Heart left ventricle (tissue), 16 donors: ENCODE measurements around the gene WDR88. TPM values are rescaled to one million over a fixed set of nuclear protein-coding genes. Genes with fewer than 3 reads are reported as not detected.
"Not testable (repeated sequence)": the region's sequence is repeated elsewhere in the genome, so short reads cannot be mapped to it uniquely, and the experiment has no call there.

Experiments
- ATAC-seq, 4 donors: fragments of 200-7000 bp; cut with Tn5 transposase; one replicate each; pipeline ENCODE4 v1.9.1; 2020 to 2022; ENCODE audit warnings: moderate library complexity in 4 of 4, mild to moderate bottlenecking in 3 of 4, moderate number of reproducible peaks in 1 of 4
- DNase-seq, 5 donors: peaks; one replicate each; pipeline ENCODE4 v3.0.0-alpha.2; 2020
- H3K27ac ChIP-seq, 12 donors: fragments of 200-600 bp; sonication (generic) in 4 of 12; one replicate each; pipeline versions ENCODE4 v1.5.0 to v1.8.0; 2016 to 2022; ENCODE audit warnings: mild to moderate bottlenecking in 2 of 12
- H3K27me3 ChIP-seq, 9 donors: fragments of 200-600 bp; sonication (generic) in 2 of 9; one replicate each; pipeline versions ENCODE4 v1.5.1 to v1.8.0; 2016 to 2022; ENCODE audit warnings: mild to moderate bottlenecking in 3 of 9
- H3K36me3 ChIP-seq, 9 donors: fragments of 200-600 bp; sonication (generic) in 2 of 9; one replicate each; pipeline versions ENCODE4 v1.5.0 to v1.8.0; 2018 to 2022; ENCODE audit warnings: mild to moderate bottlenecking in 2 of 9
- H3K4me1 ChIP-seq, 12 donors: fragments of 200-600 bp; sonication (generic) in 4 of 12; one replicate each; pipeline versions ENCODE4 v1.5.0 to v1.8.0; 2016 to 2022; ENCODE audit warnings: mild to moderate bottlenecking in 3 of 12
- H3K4me3 ChIP-seq, 12 donors: fragments of 200-600 bp; sonication (generic) in 4 of 12; one replicate each; pipeline versions ENCODE4 v1.5.0 to v1.8.0; 2017 to 2022; ENCODE audit warnings: mild to moderate bottlenecking in 9 of 12, moderate library complexity in 4 of 12
- H3K9me3 ChIP-seq, 12 donors: fragments of 200-600 bp; sonication (generic) in 4 of 12; one replicate each; pipeline versions ENCODE4 v1.5.0 to v1.8.0; 2016 to 2022; ENCODE audit warnings: mild to moderate bottlenecking in 1 of 12
- CTCF ChIP-seq, 12 donors: fragments of 200-600 bp; sonication (generic) in 4 of 12; IDR thresholded peaks; one replicate each; pipeline versions ENCODE4 v1.5.0 to v1.8.0; 2018 to 2022; ENCODE audit warnings: antibody characterized with exemption in 12 of 12, mild to moderate bottlenecking in 5 of 12
- POLR2A ChIP-seq, 2 donors: fragments of 450-650 bp; IDR thresholded peaks; one replicate each; pipeline ENCODE4 v1.6.1; 2017; ENCODE audit warnings: antibody characterized with exemption in 2 of 2, mild to moderate bottlenecking in 2 of 2, moderate library complexity in 2 of 2
- WGBS, 4 donors: extraction: QIAGEN DNeasy Blood & Tissue Kit in 2 of 4; methylation state at CpG; one replicate each; pipeline versions ENCODE4 v1.1.5 to v1.1.7; 2013 to 2018; 5-methylcytosine and 5-hydroxymethylcytosine counted together
- intact Hi-C, 10 donors: fragments of 100-400 bp; cut with DNase I; formaldehyde crosslinking; loops; one replicate each; pipeline versions ENCODE4 v1.11.1 to v1.14.2; 2022
- polyA plus RNA-seq, 2 donors: library from polyadenylated mRNA; stranded (reverse); fragments of 200-250 nt; gene quantifications; one replicate each; pipeline ENCODE4 v1.2.3, GENCODE V29; 2013
- total RNA-seq, 9 donors: library from RNA; depleted of rRNA in 2 of 9; stranded (reverse); fragments of >200 nt in 2 of 9; fragmentation: NEBNext Ultra II Directional in 3 of 9; extraction: Animal tissue kit (Norgen Biotek cat#: 25700) in 3 of 9; gene quantifications; one replicate each; pipeline versions ENCODE4 v1.1.0 to v1.2.4, GENCODE V29; 2016 to 2023
- donor health status: ischemic (EF 13 %, LVEDD 7.1; RV severe dilation, severe dysfunction).
- donor health status: healthy with polysubstance abuse.
- donor health status: DM: no; HTN: yes; CAD: no.
- donor health status: DM: no; HTN: no; CAD: no.
- donor health status: ischemic (EF 25% LVEDD 6.9; RV normal size, moderate dysfunction).
- donor health status: ischemic (EF 25% LVEDD 5.7; RV mildly dilated, moderate dysfunction).
- donor health status: healthy.
- donor health status: DM: yes; HTN: yes; CAD: no.
- donor health status: ischemic (EF 35%, LVEDD 5.7; RV mildly dilated, moderate dysfunction).
- donor health status: nonischemic (EF 11% LVEDD 7.7; RV severe dilation, severe dysfunction).
- donor health status: DM: yes; HTN: yes; CAD: no.
- donor health status: PGD.
- donor health status: ischemic (EF 29% LVEDD 5.4; RV normal size, mild dysfunction).
- donor health status: nonischemic (EF 23%, LVEDD 6.1; RV moderate dilation, normal function).

The WDR88 gene
- total and polyA plus RNA-seq, 11 donors = 0.16 TPM; not detected in 10

GRCh38 chr19:33159893-33160292 is 28.0 kb downstream of the WDR88 start:
- intact Hi-C loops = no loop called here
- WGBS, 4 donors = 89 to 95% (median 93%) methylated on average over 8 of the region's 8 CpGs
- H3K27me3 ChIP-seq = no peaks in the 10 kb centered on the region
- H3K4me1 ChIP-seq = peaks cover 0 to 9% (median 0%) of the 10 kb centered on the region in 12 donors
- H3K4me3 ChIP-seq = no peak overlapping the region
- no peaks in the 10 kb centered on the region for H3K9me3 ChIP-seq
- TF ChIP-seq CTCF (IDR thresholded peaks at IDR 0.05) = no peak
- no peak for TF ChIP-seq POLR2A (IDR thresholded peaks at IDR 0.05)
- no peaks in the 10 kb centered on the region for H3K36me3 ChIP-seq
- peak overlapping the region in 1 of 12 donors; percentile 35 for H3K27ac ChIP-seq
- no peak for DNase-seq
- ATAC-seq = no peak

- H3K27ac ChIP-seq = no peak overlapping the region
- WGBS, 4 donors = 66 to 86% (median 80%) methylated on average over 3 to 4 of the region's 4 CpGs
- DNase-seq = no peak
- H3K4me3 ChIP-seq = no peak overlapping the region
- H3K36me3 ChIP-seq = no peaks in the 10 kb centered on the region
- no peaks in the 10 kb centered on the region for H3K27me3 ChIP-seq
- H3K4me1 ChIP-seq = peaks cover 0 to 9% (median 0%) of the 10 kb centered on the region in 12 donors
- ATAC-seq = no peak
- no peaks in the 10 kb centered on the region for H3K9me3 ChIP-seq
- TF ChIP-seq CTCF (IDR thresholded peaks at IDR 0.05) (no peak), POLR2A (IDR thresholded peaks at IDR 0.05) (no peak)
- intact Hi-C loops = no loop called here
Measured at GRCh38 chr19:33161201-33161600, 29.3 kb downstream of the WDR88 start.

- TF ChIP-seq CTCF (IDR thresholded peaks at IDR 0.05) = no peak
- no peak for TF ChIP-seq POLR2A (IDR thresholded peaks at IDR 0.05)
- Histone ChIP-seq H3K36me3 (no peaks in the 10 kb centered on the region), H3K4me3 (no peak overlapping the region), H3K4me1 (peaks cover 0 to 9% (median 0%) of the 10 kb centered on the region in 12 donors), H3K27me3 (no peaks in the 10 kb centered on the region), H3K9me3 (peaks cover 0 to 14% (median 0%) of the 10 kb centered on the region in 12 donors), H3K27ac (no peak overlapping the region)
- 85 to 93% (median 88%) methylated on average over 6 of the region's 6 CpGs for WGBS, 4 donors
- no peak for DNase-seq
- ATAC-seq = no peak
- intact Hi-C loops = no loop called here
Measured at GRCh38 chr19:33163481-33163880, 31.6 kb downstream of the WDR88 start.

- WGBS, 4 donors = 69 to 76% (median 74%) methylated on average over 6 of the region's 6 CpGs
- H3K4me3 ChIP-seq, H3K27ac ChIP-seq, intact Hi-C loops, H3K36me3 ChIP-seq, ATAC-seq, H3K4me1 ChIP-seq, H3K27me3 ChIP-seq, DNase-seq: not testable (repeated sequence)
- peaks cover 0 to 20% (median 0%) of the 10 kb centered on the region in 12 donors for H3K9me3 ChIP-seq
Measured at GRCh38 chr19:33166037-33166436, 34.1 kb downstream of the WDR88 start.

- ATAC-seq = no peak
- no peak for TF ChIP-seq CTCF (IDR thresholded peaks at IDR 0.05)
- no peak for TF ChIP-seq POLR2A (IDR thresholded peaks at IDR 0.05)
- Histone ChIP-seq H3K9me3 (peaks cover 0 to 20% (median 0%) of the 10 kb centered on the region in 12 donors), H3K4me1 (no peaks in the 10 kb centered on the region), H3K27me3 (no peaks in the 10 kb centered on the region), H3K36me3 (no peaks in the 10 kb centered on the region), H3K27ac (no peak overlapping the region), H3K4me3 (no peak overlapping the region)
- intact Hi-C loops = no loop called here
- DNase-seq = no peak
- 87 to 97% (median 94%) methylated on average over 1 of the region's 1 CpG for WGBS, 4 donors
Measured at GRCh38 chr19:33167438-33167837, 35.5 kb downstream of the WDR88 start.
